Measurements from ENCODE around the gene RUNDC3A.

RUNDC3A gene

DNA sequence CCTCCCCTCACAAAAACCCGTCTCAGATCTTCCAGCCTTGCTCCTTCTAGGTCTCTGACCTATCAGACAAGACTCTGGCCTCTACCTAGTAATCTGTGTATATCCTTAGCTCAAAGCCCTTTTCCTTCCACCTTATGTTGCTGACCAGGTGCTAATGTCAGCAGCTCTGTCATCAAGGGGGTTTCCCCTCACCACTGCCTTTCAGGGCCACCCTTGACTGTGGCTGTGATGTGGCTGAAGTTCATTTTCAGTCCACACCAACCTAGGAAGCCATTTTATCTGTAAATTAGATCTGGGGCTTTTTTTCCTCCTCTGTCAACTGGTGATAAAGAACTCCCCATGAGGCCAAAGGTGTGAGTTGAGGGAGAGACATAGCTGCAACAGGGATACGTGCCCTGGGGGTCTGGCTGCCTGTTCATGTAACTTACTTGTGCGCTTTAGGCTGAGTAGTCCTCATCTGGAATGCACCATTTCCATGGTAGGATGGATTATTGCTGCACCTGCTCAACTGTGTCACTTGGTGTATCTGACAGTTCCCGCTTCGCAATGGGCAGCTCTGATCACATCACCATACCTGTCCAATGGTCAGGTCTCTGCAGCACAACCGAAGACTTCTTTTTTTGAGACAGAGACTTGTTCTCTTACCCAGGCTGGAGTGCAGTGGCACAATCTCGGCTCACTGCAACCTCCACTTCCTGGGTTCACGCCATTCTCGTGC lies 14.7 kb upstream of the RUNDC3A start:
- DNase-seq: no peak
- Histone ChIP-seq H3K27me3 (no peaks in the 10 kb centered on the region), H3K36me3 (no peaks in the 10 kb centered on the region), H3K9me3 (no peaks in the 10 kb centered on the region), H3K4me3 (ENCODE audit: low read depth, low read length) (no peak overlapping the region), H3K4me1 (no peaks in the 10 kb centered on the region)
- TF ChIP-seq CTCF (IDR thresholded peaks at IDR 0.05; ENCODE audit: low read depth, low read length): no peak

DNA sequence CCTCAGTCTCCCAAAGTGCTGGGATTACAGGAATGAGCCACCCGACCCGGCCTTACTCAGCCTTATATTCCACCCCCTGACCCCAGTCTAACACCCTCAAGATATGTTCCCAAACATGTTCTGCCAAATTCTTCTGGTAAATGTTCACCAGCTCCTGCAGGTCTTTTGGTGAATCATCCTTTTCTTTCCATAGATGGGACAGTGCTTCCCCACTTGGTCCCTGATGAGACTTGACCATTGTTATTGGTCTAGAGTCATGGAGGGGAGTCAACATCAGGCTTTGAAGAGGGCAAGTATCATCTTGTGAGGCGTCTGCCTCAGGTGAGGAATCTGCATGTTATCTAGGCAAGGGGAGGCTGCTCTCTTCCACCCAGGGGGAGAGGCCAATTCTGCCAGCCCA lies 10.4 kb upstream of the RUNDC3A start:
- DNase-seq: no peak
- Histone ChIP-seq H3K36me3 (no peaks in the 10 kb centered on the region), H3K27me3 (no peaks in the 10 kb centered on the region), H3K4me3 (ENCODE audit: low read depth, low read length) (no peak overlapping the region), H3K4me1 (no peaks in the 10 kb centered on the region), H3K9me3 (no peaks in the 10 kb centered on the region)
- TF ChIP-seq CTCF (IDR thresholded peaks at IDR 0.05; ENCODE audit: low read depth, low read length): no peak

DNA sequence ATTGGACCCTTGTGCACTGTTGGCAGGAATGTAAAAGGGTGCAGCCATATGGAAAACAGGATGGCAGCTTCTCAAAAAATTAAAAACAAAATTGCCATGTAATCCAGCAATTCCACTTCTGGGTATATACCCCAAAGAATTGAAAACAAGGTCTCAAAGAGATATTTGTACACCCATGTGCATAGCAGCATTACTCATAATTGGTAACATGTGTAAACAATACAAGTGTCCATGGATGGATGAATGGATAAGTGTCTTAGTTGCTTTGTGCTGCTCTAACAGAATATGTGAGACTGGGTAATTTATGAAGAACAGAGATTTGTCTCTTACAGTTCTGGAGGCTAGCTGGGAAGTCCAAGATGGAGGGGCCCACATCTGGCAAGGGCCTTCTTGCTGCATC lies 3.8 kb upstream of the RUNDC3A start:
- TF ChIP-seq CTCF (IDR thresholded peaks at IDR 0.05; ENCODE audit: low read depth, low read length): no peak
- no peaks in the 10 kb centered on the region for H3K9me3 ChIP-seq
- H3K36me3 ChIP-seq: no peaks in the 10 kb centered on the region
- no peak for DNase-seq
- no peak overlapping the region for H3K4me3 ChIP-seq (ENCODE audit: low read depth, low read length)
- no peaks in the 10 kb centered on the region for H3K27me3 ChIP-seq
- H3K4me1 ChIP-seq: no peaks in the 10 kb centered on the region

GRCh38 chr17:44307387-44308186 lies 814 bp upstream of the RUNDC3A start:
- peak; percentile 92 for DNase-seq
- H3K4me1 ChIP-seq: peaks cover 6% of the 10 kb centered on the region
- no peaks in the 10 kb centered on the region for H3K9me3 ChIP-seq
- H3K27me3 ChIP-seq: no peaks in the 10 kb centered on the region
- TF ChIP-seq CTCF (IDR thresholded peaks at IDR 0.05; ENCODE audit: low read depth, low read length): no peak
- peak overlapping the region; percentile 67 for H3K4me3 ChIP-seq (ENCODE audit: low read depth, low read length)
- no peaks in the 10 kb centered on the region for H3K36me3 ChIP-seq

DNA sequence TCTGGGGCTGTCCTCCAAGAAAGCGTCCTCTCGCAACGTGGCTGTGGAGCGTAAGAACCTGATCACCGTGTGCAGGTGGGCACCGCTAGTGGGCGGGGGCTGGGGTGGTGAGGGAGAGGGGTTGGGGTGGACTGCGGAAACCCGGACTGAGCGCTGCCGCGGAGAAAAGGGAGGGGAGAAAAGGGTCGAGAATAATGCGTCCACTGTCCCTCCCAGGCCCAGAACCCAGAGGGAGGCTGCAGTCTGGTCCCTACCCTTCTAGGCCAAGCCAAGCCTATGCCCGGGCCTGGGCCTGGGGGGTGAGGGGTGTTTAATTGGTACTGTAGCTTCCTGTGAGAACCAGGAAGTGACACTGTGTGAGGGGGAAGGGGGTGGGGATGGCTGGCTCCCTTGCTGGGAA lies 464 bp downstream of the RUNDC3A start:
- no peak for DNase-seq
- TF ChIP-seq CTCF (IDR thresholded peaks at IDR 0.05; ENCODE audit: low read depth, low read length): no peak
- Histone ChIP-seq H3K27me3 (no peaks in the 10 kb centered on the region), H3K4me1 (peaks cover 6% of the 10 kb centered on the region), H3K9me3 (no peaks in the 10 kb centered on the region), H3K4me3 (ENCODE audit: low read depth, low read length) (peak overlapping the region; percentile 67), H3K36me3 (peaks cover under 1% of the 10 kb centered on the region; the same call in 1 of the 2 replicates)

GRCh38 chr17:44309472-44309871 lies 1.1 kb downstream of the RUNDC3A start:
- peaks cover 2% of the 10 kb centered on the region; the same call in 1 of the 2 replicates for H3K36me3 ChIP-seq
- H3K4me1 ChIP-seq: peaks cover 6% of the 10 kb centered on the region
- no peak for TF ChIP-seq CTCF (IDR thresholded peaks at IDR 0.05; ENCODE audit: low read depth, low read length)
- no peaks in the 10 kb centered on the region for H3K9me3 ChIP-seq
- H3K4me3 ChIP-seq (ENCODE audit: low read depth, low read length): peak overlapping the region; percentile 67
- DNase-seq: no peak
- H3K27me3 ChIP-seq: no peaks in the 10 kb centered on the region

Measured in BE2C (cell line).